Islet of Langerhans (tissue), 1 donor: ENCODE data around the gene POLE.

Experiments
- FAIRE-seq: peaks from one replicate; lab custom pipeline; 2011; peaks lifted over from hg19 to GRCh38; lab: Jason Lieb, UNC

POLE gene, protein sequence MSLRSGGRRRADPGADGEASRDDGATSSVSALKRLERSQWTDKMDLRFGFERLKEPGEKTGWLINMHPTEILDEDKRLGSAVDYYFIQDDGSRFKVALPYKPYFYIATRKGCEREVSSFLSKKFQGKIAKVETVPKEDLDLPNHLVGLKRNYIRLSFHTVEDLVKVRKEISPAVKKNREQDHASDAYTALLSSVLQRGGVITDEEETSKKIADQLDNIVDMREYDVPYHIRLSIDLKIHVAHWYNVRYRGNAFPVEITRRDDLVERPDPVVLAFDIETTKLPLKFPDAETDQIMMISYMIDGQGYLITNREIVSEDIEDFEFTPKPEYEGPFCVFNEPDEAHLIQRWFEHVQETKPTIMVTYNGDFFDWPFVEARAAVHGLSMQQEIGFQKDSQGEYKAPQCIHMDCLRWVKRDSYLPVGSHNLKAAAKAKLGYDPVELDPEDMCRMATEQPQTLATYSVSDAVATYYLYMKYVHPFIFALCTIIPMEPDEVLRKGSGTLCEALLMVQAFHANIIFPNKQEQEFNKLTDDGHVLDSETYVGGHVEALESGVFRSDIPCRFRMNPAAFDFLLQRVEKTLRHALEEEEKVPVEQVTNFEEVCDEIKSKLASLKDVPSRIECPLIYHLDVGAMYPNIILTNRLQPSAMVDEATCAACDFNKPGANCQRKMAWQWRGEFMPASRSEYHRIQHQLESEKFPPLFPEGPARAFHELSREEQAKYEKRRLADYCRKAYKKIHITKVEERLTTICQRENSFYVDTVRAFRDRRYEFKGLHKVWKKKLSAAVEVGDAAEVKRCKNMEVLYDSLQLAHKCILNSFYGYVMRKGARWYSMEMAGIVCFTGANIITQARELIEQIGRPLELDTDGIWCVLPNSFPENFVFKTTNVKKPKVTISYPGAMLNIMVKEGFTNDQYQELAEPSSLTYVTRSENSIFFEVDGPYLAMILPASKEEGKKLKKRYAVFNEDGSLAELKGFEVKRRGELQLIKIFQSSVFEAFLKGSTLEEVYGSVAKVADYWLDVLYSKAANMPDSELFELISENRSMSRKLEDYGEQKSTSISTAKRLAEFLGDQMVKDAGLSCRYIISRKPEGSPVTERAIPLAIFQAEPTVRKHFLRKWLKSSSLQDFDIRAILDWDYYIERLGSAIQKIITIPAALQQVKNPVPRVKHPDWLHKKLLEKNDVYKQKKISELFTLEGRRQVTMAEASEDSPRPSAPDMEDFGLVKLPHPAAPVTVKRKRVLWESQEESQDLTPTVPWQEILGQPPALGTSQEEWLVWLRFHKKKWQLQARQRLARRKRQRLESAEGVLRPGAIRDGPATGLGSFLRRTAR (N-terminal part only)

DNA sequence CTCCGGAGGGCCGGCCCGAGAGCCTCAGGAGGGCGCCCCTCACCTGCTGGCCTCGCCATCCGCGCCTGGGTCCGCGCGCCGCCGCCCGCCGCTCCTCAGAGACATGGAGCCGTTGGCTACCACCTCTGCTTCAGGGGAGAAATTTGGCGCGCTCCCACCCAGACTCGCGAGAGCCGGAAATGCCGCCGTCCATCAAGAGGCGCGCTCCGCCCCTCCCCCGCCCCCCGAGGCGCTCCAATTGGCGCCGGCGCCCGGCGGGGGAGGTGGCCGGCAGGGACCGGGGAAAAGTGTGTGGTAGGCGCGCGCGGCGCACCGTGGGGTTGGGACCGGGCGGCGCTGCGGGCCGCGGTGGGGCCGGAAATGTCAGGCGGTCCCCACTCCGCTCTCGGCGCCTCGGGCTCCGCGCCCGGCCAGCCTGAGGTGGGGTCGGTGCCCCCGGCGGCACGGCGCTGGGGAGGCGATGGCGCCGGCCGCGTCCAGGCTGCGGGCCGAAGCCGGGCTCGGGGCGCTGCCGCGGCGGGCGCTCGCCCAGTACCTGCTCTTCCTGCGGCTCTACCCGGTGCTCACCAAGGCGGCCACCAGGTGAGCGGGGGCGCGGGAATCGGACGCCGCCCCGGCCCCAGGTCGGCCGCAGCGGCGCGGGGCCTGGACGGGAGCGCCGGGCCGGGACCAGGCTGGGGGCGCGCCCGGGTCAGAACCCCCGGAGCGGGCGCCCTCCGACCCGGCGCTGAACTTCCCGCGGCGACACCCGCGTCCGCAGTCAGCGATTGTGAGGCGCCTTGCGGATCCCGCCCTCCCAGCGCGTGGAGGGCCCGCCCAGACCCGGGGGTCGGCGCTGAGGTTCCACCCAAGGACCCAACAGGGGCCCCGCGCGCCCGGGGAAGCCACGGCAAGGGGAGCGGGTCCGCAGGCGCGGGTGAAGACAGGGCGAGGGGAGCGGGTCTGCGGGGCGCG, at the start of gene POLE, which contains the start of gene PXMP2:
Gene POLE, minus strand, starts transcription at position 132 of the 954 bp plus-strand sequence. Its CDS starts 27 bp downstream, at position 105.
Gene PXMP2, plus strand, starts transcription at position 377 of the 954 bp plus-strand sequence. Its CDS starts 84 bp downstream, at position 461.
- FAIRE-seq = no peak

DNA sequence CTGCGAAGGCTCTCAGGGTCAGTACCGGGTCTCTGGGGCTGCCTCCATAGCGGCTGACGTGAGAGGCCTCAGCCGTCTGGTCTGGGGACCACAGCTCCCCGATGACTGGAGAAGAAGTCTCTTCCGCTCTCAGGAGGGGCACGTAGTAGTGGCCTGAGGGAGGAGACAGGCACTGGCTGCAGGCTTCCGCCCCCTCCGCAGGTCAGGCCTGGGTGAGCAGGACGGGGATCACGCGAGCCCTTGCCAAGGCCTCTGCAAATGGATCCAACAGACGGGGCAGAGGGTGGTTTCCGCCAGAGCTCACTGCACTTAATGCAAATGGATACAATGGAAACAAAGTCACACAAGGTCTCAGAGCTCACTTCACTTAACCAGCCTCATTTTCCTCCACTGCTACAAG, 49.8 kb upstream of the POLE start:
- FAIRE-seq = no peak

DNA sequence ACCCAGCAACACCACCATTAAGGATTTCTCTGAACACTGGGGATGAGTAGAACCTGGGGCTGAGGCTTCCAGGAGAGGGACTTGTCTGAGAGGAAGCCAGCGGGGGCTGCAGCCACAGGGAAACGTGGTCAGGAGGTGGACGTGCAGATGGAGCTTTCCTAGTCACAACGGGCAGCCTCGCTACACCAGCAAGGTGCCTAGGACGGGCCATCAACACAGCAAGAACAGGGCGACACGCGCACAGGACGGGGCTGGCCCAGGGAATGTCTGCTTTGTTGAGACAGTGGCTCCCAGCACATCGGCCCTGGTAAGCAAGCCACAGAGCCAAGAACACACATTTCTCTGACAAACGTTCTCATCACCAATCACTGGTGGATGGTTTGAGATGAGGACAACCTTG, 49.2 kb upstream of the POLE start:
- FAIRE-seq = no peak

DNA sequence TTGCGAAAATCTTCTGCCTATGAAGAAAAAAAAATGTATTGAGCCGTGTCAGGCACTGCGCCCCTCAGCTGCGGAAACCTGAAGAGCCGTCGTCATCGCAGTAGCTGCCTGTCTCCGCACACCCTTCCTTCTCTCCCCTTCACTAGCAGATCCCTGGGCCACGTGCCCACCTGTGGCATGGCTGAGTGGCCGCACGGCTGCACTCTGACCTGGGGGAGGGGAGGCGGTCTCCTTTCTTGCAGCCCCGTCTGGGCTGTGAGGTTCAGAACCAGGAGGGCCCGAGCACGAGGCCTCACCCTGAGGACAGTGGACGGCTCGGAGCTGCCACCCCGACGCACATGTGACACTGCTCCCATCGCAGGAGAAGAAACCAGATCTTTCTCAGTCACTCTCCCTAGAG, 48.4 kb upstream of the POLE start:
- FAIRE-seq = no peak

DNA sequence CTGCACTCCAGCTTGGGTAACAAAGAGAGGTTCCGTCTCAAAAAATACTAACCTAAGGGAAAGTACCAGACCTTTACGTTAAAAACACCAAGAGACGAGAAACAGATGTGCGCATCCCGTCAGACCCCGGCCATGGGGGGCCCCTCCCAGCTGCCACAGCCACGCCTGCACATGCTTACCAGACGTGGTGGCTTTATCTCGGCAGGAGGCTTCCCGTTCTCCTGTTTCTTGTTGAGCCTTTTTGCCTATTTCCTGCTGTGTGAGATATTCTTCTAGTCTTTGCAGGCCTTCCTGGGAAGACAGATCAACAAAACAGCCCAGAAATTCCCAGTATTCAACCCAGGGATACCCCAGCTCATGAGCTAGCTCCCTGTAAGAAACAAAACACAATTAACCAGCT, 47.1 kb upstream of the POLE start:
- FAIRE-seq = no peak

DNA sequence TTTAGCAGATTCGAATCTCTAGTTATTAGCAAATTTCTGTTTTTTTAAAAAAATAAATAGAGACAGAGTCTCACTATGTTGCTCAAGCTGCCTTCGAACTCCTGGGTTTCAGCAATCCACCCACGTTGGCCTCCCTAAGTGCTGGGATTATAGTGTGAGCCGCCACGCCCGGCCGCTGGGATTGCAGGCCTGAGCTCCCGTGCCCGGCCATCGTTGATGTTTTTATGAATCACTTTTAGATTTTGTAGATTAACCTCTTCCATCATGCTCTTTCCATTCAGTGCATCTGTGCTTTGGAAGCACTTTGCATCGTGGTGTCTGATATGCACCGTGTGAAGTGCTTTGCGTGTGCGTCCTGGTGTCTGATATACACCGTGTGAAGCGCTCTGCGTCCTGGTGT, 44.4 kb upstream of the POLE start:
- no peak for FAIRE-seq

DNA sequence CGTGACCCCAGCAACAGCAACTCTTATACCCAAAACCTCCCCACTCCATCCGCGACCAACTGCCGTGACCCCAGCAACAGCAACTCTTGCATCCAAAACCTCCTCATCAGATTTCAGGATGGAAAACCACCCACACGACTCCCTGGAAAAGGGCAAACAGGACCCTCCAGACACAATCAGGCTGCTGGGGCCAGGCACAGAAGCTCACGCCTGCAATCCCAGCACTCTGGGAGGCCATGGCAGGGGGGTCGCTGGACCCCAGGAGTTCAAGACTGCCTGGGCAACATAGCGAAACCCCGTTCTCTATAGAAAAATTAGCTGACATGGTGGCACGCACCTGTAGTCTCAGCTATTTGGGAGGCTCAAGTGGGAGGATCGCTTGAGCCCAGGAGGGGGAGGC, 43.2 kb upstream of the POLE start:
- no peak for FAIRE-seq

DNA sequence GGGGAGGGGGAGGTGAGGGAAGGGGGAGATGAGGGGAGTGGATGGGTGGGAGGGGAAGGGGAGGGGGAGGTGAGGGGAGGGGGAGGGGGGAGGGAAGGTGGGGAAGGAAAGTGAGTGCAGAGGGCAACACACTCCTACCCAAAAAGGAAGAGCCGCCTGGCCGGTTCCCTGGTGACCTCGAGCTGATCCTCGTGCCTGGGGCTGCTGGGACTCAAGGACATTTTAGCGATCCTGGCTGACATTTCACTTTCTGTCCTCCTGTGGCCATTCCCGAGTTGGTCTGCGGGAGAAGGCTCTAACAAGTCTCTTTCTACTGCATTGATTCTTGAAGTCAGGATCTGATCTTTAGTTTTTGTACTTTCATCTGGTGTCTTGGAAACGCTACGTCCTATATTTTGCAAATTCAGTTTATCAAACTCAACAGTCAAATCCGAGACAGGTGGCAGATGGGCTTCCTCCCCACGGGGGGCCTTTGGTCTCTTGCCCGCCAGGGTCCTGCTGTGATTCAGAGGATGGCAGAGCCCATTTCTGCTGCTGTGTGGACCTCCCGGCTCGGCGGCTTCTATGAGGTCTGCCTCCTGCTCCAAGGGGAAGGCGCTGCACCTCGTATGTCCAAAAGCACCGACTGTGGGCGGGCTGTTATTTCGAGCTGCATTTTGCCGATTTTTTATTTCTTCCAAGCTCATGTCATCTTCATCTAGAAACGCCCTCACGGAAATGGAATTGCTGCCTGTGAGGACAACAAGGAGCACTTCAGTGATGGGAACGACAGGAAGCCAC, 42.6 kb upstream of the POLE start:
- FAIRE-seq = no peak

DNA sequence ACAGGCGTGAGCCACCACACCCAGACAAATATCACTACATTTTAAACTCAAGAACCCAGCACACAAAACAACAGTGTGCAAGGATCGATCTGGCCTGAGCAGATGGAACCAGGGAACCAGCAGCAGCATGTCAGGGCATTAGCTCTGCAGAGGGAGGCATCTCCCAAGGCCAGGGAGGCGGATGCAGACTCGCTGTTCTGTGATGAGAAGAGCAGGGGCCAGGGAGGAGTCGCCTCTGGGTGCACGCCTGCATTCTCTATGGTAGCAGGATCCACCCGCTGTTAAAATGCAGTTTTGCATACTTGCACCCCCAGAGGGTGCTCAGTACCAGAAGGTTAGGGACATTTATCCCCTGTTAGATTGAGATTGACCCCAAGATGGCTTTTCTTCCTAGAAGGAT, 41.4 kb upstream of the POLE start:
- FAIRE-seq = no peak

DNA sequence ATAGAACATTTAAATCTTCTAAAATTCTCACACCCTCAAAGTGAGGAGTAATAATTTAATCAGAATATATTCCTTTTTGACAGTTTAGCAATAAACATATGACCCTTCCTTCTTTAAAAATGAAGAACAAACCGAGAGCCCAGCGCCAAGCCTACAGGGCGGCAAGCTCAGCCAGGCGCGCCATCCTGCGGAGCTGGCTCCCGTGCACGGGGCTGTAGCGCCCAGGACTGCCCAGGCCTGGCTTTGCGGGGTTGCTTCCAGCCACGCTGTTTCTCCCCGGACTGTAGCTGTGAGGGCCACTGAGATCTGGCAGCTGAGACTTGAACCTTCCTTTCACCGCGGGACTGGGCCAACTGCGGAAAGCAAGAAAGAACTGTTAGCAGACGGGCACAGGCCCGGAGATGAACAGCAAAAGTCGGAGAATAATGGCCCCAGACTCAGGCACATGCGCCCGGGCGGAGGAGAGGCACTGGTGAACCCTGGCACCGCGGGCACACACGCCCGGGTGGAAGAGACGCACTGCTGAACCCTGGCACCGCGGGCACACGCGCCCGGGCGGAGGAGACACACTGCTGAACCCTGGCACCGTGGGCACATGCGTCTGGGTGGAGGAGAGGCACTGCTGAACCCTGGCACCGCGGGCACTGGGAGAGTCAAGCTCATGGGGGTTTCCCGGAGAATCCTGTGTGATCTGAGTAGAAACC, 40.1 kb upstream of the POLE start:
- no peak for FAIRE-seq

DNA sequence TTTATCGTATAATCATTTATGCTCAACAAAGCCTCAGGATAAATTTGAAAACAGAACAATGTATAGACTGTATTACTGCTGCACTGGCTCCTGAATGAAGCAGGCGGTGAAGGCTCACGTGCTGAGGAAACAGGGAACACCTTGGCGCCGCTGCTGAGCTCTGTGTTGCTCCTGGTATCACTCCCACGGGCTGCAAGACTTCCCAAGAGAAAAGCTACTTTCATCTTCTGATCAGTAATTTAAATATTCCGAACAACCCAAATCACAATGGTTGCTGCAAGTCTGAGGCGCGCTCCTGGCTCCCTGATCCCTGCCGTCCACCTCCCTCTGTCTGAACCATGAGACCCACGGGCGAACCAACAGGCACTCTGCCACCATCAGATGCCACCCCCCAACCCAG, 39.2 kb upstream of the POLE start:
- no peak for FAIRE-seq

DNA sequence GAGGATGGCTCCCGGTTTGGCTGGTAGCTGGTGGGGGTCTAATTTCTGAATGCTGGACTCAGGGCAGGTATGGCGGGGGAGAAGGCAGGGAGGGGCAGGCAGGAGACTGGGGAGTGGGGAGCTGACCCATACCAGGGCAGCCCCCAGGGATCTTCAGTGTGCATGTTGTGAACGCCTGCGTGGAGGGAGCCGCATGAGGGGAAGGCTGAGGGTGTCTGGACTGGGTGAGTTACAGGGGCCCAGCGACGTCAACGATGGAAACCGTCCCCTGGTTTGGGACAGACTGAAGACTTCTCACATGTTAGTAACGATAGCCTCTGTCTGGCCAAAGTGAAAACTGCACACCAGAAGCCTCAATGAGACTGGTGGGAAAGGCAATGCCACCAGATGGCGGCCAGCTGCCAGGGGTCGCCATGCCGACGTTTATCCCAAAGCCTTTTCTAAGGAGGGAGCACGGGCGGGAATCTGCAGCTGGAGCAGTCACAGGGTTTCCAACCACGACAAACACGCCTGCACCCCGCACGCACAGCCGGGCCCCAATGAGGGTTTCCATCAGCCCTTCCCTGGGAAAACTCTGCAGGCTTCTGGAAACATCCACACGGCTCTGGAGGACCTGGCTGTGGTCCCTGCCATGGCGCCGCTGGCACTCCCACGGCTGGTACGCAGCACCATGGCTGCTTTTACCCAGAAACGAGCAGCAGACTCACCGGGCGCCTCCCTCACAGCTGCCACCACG, 37.5 kb upstream of the POLE start:
- no peak for FAIRE-seq

DNA sequence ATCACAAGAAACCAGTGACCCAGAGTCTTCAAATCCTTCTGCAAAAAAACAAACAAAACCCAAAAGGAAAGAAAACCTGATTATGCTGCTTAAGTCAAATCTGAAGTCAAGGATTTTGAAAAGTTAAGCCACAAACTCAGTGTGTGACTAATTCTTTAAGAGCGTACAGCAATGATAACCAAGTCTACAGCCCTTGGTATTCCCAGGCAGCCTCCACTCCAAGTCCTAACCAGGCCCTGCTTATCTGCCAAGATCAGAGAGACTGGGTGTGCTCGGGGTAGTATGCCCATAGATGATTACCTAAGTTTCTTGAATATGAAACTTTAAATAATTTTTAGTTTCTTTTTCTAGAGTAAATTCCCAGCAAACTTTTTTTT, 36.6 kb upstream of the POLE start:
- no peak for FAIRE-seq

DNA sequence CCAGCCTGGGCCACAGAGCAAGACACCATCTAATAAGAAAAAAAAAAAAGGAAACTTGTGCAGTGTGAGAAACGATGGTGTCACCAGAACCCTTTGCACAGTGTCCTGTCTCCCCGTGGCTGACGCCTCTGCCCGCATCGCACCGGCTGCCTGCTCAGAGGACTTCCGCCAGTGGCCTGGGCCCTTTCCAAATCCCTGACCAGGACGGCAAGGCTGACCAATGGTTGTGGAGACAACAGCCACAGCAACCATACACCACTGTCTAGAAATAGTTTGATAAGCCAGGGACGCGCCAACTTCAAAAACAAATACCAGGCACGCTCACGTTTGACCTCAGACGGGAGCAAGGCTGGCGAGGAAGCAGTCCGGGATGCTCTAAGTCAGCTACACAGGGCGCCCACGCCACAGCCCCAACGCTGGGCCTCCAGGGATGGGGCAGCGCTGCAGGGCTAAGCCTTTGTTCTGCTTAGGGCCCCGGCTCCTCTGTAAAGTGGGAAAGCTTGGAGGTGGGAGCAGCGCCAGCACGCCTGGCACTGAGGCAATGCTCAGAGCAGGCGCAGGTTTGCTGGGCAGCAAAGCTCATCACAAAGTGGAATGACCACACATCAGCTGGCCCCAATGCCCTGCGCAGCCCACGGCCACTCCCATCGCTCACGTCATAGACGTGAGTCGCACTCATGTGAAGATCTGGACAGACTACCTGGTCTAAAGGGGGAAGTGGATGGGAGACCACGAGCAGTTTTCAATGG, 36.0 kb upstream of the POLE start:
- no peak for FAIRE-seq

DNA sequence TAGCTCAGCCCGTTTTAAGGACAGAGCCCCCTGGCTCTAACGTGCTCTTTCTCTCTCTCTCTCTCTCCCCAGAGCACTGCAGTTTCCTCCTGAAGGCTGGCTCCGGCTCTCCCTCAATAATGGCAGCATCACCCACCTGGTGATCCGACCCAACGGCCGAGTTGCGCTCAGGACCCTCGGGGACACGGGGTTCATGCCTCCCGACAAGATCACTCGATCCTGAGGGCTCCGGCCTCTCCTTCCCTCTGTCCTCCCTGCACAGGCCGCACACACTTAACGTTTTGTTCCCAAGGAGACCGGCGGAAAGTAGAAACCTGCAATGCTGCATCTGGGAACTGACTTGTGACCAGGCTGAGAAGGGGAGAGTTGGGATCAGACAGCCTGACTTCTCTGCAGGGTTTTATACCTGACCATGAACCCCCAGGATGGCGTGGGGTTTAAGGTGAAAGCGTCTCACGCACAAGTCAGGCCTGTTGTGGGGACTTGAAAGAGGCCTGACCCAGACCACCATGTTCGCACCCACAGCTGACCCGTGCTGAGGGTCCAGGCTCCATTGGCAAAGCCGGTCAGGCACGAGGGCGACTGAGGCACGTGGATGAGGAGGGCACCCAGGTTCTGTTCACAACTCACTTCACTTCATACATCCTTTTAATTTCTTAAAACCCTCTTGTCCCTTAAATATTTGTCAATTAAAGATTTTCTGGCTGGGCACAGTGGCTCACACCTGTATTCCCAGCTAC, 33.6 kb upstream of the POLE start:
- no peak for FAIRE-seq

DNA sequence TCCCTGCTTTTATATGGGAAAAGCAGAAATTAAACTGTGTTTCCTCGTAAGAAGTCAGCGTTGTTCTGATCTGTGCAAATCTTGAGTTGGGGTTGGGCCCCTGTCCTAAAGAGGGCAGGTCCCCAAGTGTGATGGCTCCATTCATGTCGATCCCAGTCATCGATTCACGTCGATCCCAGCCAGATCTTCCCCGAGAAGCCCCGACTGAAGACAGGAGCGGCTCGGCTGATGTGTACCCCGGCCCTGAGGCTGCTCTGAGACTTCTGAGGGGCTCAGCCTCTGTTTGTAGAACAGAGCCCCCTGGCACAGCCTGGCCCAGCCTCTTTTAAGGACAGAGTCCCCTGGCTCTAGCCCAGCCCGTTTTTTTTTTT, 32.8 kb upstream of the POLE start:
- no peak for FAIRE-seq

DNA sequence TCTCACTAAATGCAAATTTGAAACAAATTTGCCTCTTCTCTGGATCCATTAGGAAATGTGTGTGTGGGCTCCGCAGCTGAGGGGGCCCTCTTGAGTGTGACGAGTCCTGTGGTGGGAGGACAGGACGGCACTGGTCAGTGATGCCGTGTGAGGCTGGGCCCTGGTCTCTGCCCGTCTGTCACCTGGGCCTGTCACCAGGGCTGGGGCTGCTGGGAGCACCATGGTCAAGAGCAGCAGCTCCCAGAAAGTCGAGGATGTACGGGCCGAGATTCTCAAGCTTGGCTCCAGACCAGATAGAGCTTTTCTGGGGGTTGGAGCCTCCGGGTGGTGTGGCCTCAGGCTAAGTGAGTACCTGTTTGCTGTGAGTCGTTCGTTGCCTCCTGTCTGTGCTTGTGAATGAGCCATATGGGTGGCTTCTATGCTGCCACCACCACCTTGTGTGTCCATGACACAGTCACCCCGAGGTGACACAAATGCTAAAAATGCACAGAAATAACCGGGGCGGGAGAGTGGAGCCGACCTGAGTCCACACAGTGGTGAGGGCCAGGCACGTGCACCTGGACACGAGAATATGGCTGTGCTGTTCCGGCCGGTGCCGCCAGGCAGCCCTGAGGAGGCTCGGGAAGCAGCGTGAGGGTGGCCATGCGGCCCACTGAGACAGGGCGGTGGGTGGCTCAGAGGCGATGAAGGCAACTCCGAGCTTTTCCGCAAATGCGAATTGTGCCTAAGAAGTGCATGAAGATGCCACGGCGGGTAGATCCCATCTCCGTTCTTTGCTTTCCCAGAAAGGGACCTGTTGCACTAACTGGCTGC, 32.2 kb upstream of the POLE start:
- no peak for FAIRE-seq
